K562 (cell line): ENCODE measurements around the gene SMAD7. TPM values are rescaled to one million over a fixed set of nuclear protein-coding genes. Genes with fewer than 3 reads are reported as not detected.
A peak's percentile ranks its signal among the peaks of the same experiment; 100 is the strongest.

Experiments
- ATAC-seq: fragments of 200-7000 bp; cut with Tn5 transposase; 3 replicates; pipeline ENCODE4 v1.9.1; 2020; ENCODE audit warnings: moderate library complexity
- BruUV-seq: library from RNA; stranded (reverse); fragments of 400-500 nt; replicated peaks from 2 replicates; lab custom pipeline; 2021; lab: Mats Ljungman, UMichigan
- CTCF ChIA-PET: fragments of 300-600 bp; formaldehyde crosslinking; extraction: SDS; loops from one replicate; lab custom pipeline; 2021; ENCODE audit warnings: low intra/inter-chr PET ratio; lab: Yijun Ruan, JAX
- POLR2A ChIA-PET: fragments of 300-600, 350-650 bp; sonication (Branson Sonifier 250); formaldehyde crosslinking; extraction: SDS; loops from one replicate; lab custom pipeline; 2021; ENCODE audit warnings: antibody characterized with exemption, inconsistent platforms; lab: Yijun Ruan, JAX
- DNase-seq, 4 experiments: peaks; one replicate each; pipeline versions ENCODE4 v3.0.0 to v3.0.0-alpha.2; 2011 to 2018; ENCODE audit warnings: low spot score in 3 of 4, mixed read lengths in 3 of 4; ENCODE audit errors: extremely low read depth in 1 of 4
- FAIRE-seq: peaks from 2 replicates; lab custom pipeline; 2011; peaks lifted over from hg19 to GRCh38; lab: Jason Lieb, UNC
- H2AFZ ChIP-seq: 2 replicates; pipeline ENCODE4 v1.6.0; 2011; ENCODE audit warnings: low read depth, low read length, control low read depth, inconsistent platforms
- H3K27ac ChIP-seq: fragments of 200-600 bp; 3 replicates; pipeline ENCODE4 v1.8.0; 2011; ENCODE audit warnings: low read depth, mild to moderate bottlenecking, control low read depth, inconsistent platforms, low read length, moderate library complexity, mixed read lengths; ENCODE audit errors: extremely low read depth
- H3K27me3 ChIP-seq, 2 experiments: fragments of 300-600 bp in 1 of 2; 2 replicates in 1 of 2; 3 replicates in 1 of 2; pipeline versions ENCODE4 v1.6.0 to v1.8.0; 2011; ENCODE audit warnings: inconsistent platforms in 2 of 2, low read length in 2 of 2, mild to moderate bottlenecking in 1 of 2, mixed read lengths in 1 of 2, moderate library complexity in 1 of 2; ENCODE audit not compliant: control insufficient read depth in 2 of 2, insufficient read depth in 2 of 2
- H3K36me3 ChIP-seq: fragments of 300-600 bp; 3 replicates; pipeline ENCODE4 v1.8.0; 2011; ENCODE audit warnings: mild to moderate bottlenecking, low read length, inconsistent platforms; ENCODE audit not compliant: control insufficient read depth, insufficient read depth
- H3K4me1 ChIP-seq, 2 experiments: fragments of 200-600 bp in 1 of 2; replicated peaks in 1 of 2; 2 replicates in 1 of 2; 3 replicates in 1 of 2; pipeline versions ENCODE4 v1.5.1 to v1.8.0; 2011; ENCODE audit warnings: inconsistent platforms in 2 of 2, low read length in 2 of 2, mild to moderate bottlenecking in 1 of 2, mixed read lengths in 1 of 2, moderate library complexity in 1 of 2; ENCODE audit not compliant: control insufficient read depth in 2 of 2, insufficient read depth in 2 of 2
- H3K4me2 ChIP-seq: 2 replicates; pipeline ENCODE4 v1.6.1; 2011; ENCODE audit warnings: low read length, control low read depth, inconsistent platforms, mixed read lengths; ENCODE audit not compliant: insufficient read depth
- H3K4me3 ChIP-seq: fragments of 200-600 bp; sonication (generic), shearing (Covaris generic); 2 replicates; pipeline ENCODE4 v1.5.1; 2016; ENCODE audit warnings: control low read depth, inconsistent platforms
- H3K79me2 ChIP-seq: fragments of 200-600 bp; 3 replicates; pipeline ENCODE4 v1.8.0; 2011; ENCODE audit warnings: low read length, inconsistent platforms; ENCODE audit not compliant: control insufficient read depth, insufficient read depth
- H3K9ac ChIP-seq, 2 experiments: 2 replicates each; pipeline versions ENCODE4 v1.6.0 to v1.6.1; 2011; ENCODE audit warnings: low read depth in 2 of 2, low read length in 2 of 2, control low read depth in 1 of 2, inconsistent platforms in 1 of 2, mild to moderate bottlenecking in 1 of 2, mixed read lengths in 1 of 2; ENCODE audit not compliant: insufficient read depth in 1 of 2
- H3K9me1 ChIP-seq: one replicate; pipeline ENCODE4 v1.6.0; 2011; ENCODE audit warnings: inconsistent platforms, mild to moderate bottlenecking, low read length, moderate library complexity; ENCODE audit not compliant: control insufficient read depth, insufficient read depth
- H3K9me3 ChIP-seq: replicated peaks from 2 replicates; pipeline ENCODE4 v1.5.1; 2011; ENCODE audit warnings: low read depth, low read length, inconsistent platforms; ENCODE audit not compliant: control insufficient read depth, insufficient read depth
- H4K20me1 ChIP-seq: replicated peaks from 2 replicates; pipeline ENCODE4 v1.6.1; 2011; ENCODE audit warnings: low read length, inconsistent platforms, mixed read lengths; ENCODE audit not compliant: control insufficient read depth, insufficient read depth
- CHD4 ChIP-seq: fragments of 200-600 bp; sonication (generic); IDR thresholded peaks from 3 replicates; pipeline ENCODE4 v1.6.1; 2012; ENCODE audit warnings: low read depth, mild to moderate bottlenecking, mixed read lengths, low read length, inconsistent platforms; ENCODE audit not compliant: insufficient read depth, insufficient replicate concordance, poor library complexity, severe bottlenecking
- EZH2 ChIP-seq: IDR thresholded peaks from 2 replicates; pipeline ENCODE4 v1.6.1; 2012; ENCODE audit warnings: low read depth, mild to moderate bottlenecking, inconsistent platforms, low read length, borderline replicate concordance
- HMGN3 ChIP-seq: IDR thresholded peaks from 2 replicates; pipeline ENCODE4 v1.6.1; 2011; ENCODE audit warnings: borderline replicate concordance, low read depth, mild to moderate bottlenecking, mixed read lengths, low read length; ENCODE audit not compliant: insufficient read length; ENCODE audit errors: extremely low read depth
- MAZ ChIP-seq, 2 experiments: fragments of 450-650 bp in 1 of 2; sonication (generic) in 1 of 2; formaldehyde crosslinking; IDR thresholded peaks in 1 of 2; conservative IDR thresholded peaks in 1 of 2; 2 replicates each; pipeline versions ENCODE4 v1.4.0 to v1.5.0; 2020; ENCODE audit warnings: mild to moderate bottlenecking in 1 of 2, missing genetic modification reagents in 1 of 2
- MTA3 ChIP-seq: fragments of 450-650 bp; formaldehyde crosslinking; IDR thresholded peaks from 2 replicates; pipeline ENCODE4 v1.6.1; 2017; ENCODE audit warnings: mild to moderate bottlenecking, borderline replicate concordance
- SOX6 ChIP-seq: fragments of 450-650 bp; IDR thresholded peaks from 2 replicates; pipeline ENCODE4 v1.6.1; 2014; ENCODE audit warnings: mild to moderate bottlenecking
- ZBTB7A ChIP-seq: IDR thresholded peaks from 2 replicates; pipeline ENCODE4 v1.6.1; 2011; ENCODE audit warnings: low read depth, mild to moderate bottlenecking, low read length, moderate library complexity, borderline replicate concordance; ENCODE audit not compliant: control insufficient read depth
- ZNF174 ChIP-seq: fragments of 250-450 bp; sonication (Bioruptor Pico); IDR thresholded peaks from 2 replicates; pipeline ENCODE4 v1.4.0; 2020; ENCODE audit warnings: mild to moderate bottlenecking
- ZNF23 ChIP-seq: fragments of 250-450 bp; sonication (Bioruptor Pico); IDR thresholded peaks from 2 replicates; pipeline ENCODE4 v1.4.0; 2020; ENCODE audit warnings: mild to moderate bottlenecking
- ZNF778 ChIP-seq: fragments of 450-650 bp; formaldehyde crosslinking; IDR thresholded peaks from 2 replicates; pipeline ENCODE4 v1.4.0; 2020; ENCODE audit warnings: mild to moderate bottlenecking, moderate library complexity
- WGBS: fragments of 100-300 bp; shearing (Covaris generic); methylation state at CpG from one replicate; pipeline ENCODE4 v1.1.6; 2016; ENCODE audit warnings: low coverage, mixed read lengths; ENCODE audit not compliant: insufficient coverage; ENCODE audit errors: missing lambda C conversion rate; 5-methylcytosine and 5-hydroxymethylcytosine counted together
- in situ Hi-C: fragments of 300-500 bp; cut with MboI; formaldehyde crosslinking; loops from 4 replicates; pipeline ENCODE4 v1.15.0; 2018; ENCODE audit warnings: inconsistent platforms, mixed read lengths
- intact Hi-C: fragments of 100-400 bp; cut with micrococcal nuclease; formaldehyde crosslinking; loops from 2 replicates; pipeline ENCODE4 v1.14.2; 2022
- polyA plus RNA-seq, 8 experiments: library from polyadenylated mRNA; depleted of rRNA in 4 of 8; stranded (reverse) in 5 of 8; unstranded in 3 of 8; fragments of >200 nt; fragmentation: Nextera tagmentation in 2 of 8; fragmentation: Illumina TruSeq in 1 of 8; extraction: Ambion mirVana in 2 of 8; extraction: Trizol in 1 of 8; gene quantifications; 2 replicates each; pipeline versions ENCODE4 v1.2.1 to v1.2.3, GENCODE V29; 2011 to 2014; ENCODE audit warnings: inconsistent platforms in 1 of 8, missing spikeins in 1 of 8
- total RNA-seq, 7 experiments: library from RNA; depleted of rRNA in 6 of 7; stranded (reverse); fragments of >200 nt in 6 of 7; fragmentation: Illumina TruSeq in 2 of 7; extraction: Trizol in 2 of 7; gene quantifications; 2 replicates each; pipeline versions ENCODE4 v1.2.1 to v1.2.3, GENCODE V29; 2011 to 2021; ENCODE audit warnings: low replicate concordance in 1 of 7
- TF ChIP-seq, protein P1 (sequence below): fragments of 450-650 bp; IDR thresholded peaks from 2 replicates; pipeline ENCODE4 v1.6.1; 2016; ENCODE audit warnings: low read depth
- TF ChIP-seq, protein P2 (sequence below): fragments of 450-650 bp; IDR thresholded peaks from 2 replicates; pipeline ENCODE4 v1.6.1; 2016; ENCODE audit warnings: low read depth, mild to moderate bottlenecking, moderate library complexity

Gene SMAD7
- total and polyA plus RNA-seq, 9 of the 15 experiments (the other 6 are each of a cell fraction or from before 2014, with no cell fraction given), result 0.13 to 3.0 (median 1.6) TPM

DNA sequence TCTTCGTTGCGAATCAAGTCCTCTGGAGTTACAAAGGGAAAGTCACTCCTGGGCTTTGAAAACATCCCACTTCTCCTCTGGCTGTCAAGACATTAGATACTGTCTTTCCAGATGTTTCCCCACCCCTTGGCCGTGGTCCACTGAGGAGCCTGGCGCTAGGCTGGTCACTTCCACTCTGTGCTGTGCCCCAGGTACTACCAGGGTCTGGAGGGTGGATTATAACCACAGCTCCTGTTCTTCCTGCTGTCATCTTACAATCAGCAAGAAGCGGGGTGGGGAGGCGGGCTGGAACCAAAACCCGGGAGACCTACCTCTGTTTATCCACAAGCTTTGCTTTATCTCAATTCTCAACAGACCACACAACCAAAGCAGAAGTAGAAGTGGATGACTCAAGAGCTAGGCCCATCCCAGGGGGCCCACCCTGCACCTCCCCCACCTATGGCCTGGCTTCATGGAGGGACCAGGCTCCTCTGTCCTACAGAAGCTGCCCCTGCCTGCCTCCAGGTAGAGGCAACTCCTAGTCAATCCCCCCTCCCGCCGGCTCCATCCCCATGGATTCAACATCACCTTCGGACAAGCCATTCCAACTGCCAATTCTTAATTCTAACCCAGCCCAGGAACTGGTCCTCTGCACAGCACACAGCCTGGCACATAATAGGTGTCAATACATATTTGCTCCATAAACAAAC lies 17.8 kb downstream of the SMAD7 start:
- peak; percentile 53 to 82 (median 64) for DNase-seq
- no peaks in the 10 kb centered on the region for H3K9me1 ChIP-seq
- peak; percentile 77 for ATAC-seq
- peak overlapping the region; percentile 28; the same call in 1 of the 2 replicates for H2AFZ ChIP-seq
- no peak overlapping the region for H3K4me3 ChIP-seq
- ChIA-PET POLR2A (interaction anchor here (0.7 to 1.5 kb wide), 2 partner anchors 16 to 17 kb away, joined by 3 read pairs; no protein-coding TSS in a partner anchor), CTCF (no interaction called here)
- no peaks in the 10 kb centered on the region for H3K36me3 ChIP-seq
- peak overlapping the region; percentile 15 to 40; a peak in 2 of 4 replicates for H3K9ac ChIP-seq
- FAIRE-seq, result peak; percentile 94
- WGBS, result 9% methylated on average over 8 of the region's 10 CpGs
- peaks cover 42 to 53% of the 10 kb centered on the region in 2 experiments for H3K4me1 ChIP-seq
- in situ Hi-C loops, result no loop called here
- no peaks in the 10 kb centered on the region for H3K27me3 ChIP-seq
- no peaks in the 10 kb centered on the region for H3K79me2 ChIP-seq
- H4K20me1 ChIP-seq, result no peaks in the 10 kb centered on the region
- no peaks in the 10 kb centered on the region for H3K9me3 ChIP-seq
- H3K4me2 ChIP-seq, result peak overlapping the region; percentile 64
- intact Hi-C loops, result loop anchor here (2.0 kb wide), 1 partner anchor 36 kb away; no protein-coding TSS in a partner anchor
- no TSS peak for BruUV-seq
- peak overlapping the region; percentile 47; the same call in 2 of the 3 replicates for H3K27ac ChIP-seq
- no peak for TF ChIP-seq ZNF778 (CRISPR knock-in tag)
- TF ChIP-seq MAZ (CRISPR knock-in tag; conservative IDR thresholded peaks at IDR 0.05 in 1 of 2, IDR thresholded peaks at IDR 0.05 in 1 of 2), result peak; percentile 28 to 42; a peak in 2 of 4 replicates
- TF ChIP-seq SOX6, result peak; percentile 68
- no peak for TF ChIP-seq ZNF174 (CRISPR knock-in tag)
- TF ChIP-seq CHD4, result no peak
- peak; percentile 83; the same call in 1 of the 2 replicates for TF ChIP-seq ZBTB7A
- TF ChIP-seq MTA3, result peak; percentile 26; the same call in 1 of the 2 replicates
- TF ChIP-seq, protein P1, sequence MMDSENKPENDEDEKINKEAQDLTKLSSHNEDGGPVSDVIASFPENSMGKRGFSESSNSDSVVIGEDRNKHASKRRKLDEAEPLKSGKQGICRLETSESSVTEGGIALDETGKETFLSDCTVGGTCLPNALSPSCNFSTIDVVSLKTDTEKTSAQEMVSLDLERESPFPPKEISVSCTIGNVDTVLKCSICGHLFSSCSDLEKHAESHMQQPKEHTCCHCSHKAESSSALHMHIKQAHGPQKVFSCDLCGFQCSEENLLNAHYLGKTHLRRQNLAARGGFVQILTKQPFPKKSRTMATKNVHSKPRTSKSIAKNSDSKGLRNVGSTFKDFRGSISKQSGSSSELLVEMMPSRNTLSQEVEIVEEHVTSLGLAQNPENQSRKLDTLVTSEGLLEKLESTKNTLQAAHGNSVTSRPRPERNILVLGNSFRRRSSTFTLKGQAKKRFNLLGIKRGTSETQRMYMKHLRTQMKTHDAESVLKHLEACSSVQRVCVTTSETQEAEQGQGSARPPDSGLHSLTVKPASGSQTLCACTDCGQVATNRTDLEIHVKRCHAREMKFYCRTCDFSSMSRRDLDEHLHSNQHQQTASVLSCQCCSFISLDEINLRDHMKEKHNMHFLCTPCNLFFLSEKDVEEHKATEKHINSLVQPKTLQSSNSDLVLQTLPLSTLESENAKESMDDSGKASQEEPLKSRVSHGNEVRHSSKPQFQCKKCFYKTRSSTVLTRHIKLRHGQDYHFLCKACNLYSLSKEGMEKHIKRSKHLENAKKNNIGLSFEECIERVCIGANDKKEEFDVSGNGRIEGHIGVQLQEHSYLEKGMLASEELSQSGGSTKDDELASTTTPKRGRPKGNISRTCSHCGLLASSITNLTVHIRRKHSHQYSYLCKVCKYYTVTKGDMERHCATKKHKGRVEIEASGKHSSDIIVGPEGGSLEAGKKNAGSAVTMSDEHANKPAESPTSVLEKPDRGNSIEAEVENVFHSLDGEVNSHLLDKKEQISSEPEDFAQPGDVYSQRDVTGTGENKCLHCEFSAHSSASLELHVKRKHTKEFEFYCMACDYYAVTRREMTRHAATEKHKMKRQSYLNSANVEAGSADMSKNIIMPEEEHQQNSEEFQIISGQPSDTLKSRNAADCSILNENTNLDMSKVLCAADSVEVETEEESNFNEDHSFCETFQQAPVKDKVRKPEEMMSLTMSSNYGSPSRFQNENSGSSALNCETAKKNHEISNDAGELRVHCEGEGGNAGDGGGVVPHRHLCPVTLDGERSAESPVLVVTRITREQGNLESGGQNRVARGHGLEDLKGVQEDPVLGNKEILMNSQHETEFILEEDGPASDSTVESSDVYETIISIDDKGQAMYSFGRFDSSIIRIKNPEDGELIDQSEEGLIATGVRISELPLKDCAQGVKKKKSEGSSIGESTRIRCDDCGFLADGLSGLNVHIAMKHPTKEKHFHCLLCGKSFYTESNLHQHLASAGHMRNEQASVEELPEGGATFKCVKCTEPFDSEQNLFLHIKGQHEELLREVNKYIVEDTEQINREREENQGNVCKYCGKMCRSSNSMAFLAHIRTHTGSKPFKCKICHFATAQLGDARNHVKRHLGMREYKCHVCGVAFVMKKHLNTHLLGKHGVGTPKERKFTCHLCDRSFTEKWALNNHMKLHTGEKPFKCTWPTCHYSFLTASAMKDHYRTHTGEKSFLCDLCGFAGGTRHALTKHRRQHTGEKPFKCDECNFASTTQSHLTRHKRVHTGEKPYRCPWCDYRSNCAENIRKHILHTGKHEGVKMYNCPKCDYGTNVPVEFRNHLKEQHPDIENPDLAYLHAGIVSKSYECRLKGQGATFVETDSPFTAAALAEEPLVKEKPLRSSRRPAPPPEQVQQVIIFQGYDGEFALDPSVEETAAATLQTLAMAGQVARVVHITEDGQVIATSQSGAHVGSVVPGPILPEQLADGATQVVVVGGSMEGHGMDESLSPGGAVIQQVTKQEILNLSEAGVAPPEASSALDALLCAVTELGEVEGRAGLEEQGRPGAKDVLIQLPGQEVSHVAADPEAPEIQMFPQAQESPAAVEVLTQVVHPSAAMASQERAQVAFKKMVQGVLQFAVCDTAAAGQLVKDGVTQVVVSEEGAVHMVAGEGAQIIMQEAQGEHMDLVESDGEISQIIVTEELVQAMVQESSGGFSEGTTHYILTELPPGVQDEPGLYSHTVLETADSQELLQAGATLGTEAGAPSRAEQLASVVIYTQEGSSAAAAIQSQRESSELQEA, result no peak
- no peak for TF ChIP-seq HMGN3
- TF ChIP-seq, protein P2, sequence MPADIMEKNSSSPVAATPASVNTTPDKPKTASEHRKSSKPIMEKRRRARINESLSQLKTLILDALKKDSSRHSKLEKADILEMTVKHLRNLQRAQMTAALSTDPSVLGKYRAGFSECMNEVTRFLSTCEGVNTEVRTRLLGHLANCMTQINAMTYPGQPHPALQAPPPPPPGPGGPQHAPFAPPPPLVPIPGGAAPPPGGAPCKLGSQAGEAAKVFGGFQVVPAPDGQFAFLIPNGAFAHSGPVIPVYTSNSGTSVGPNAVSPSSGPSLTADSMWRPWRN, result no peak
- TF ChIP-seq ZNF23 (CRISPR knock-in tag), result no peak
- TF ChIP-seq EZH2, result no peak
